Measurements from ENCODE around the gene DNAH8.

- TF ChIP-seq, protein P1, sequence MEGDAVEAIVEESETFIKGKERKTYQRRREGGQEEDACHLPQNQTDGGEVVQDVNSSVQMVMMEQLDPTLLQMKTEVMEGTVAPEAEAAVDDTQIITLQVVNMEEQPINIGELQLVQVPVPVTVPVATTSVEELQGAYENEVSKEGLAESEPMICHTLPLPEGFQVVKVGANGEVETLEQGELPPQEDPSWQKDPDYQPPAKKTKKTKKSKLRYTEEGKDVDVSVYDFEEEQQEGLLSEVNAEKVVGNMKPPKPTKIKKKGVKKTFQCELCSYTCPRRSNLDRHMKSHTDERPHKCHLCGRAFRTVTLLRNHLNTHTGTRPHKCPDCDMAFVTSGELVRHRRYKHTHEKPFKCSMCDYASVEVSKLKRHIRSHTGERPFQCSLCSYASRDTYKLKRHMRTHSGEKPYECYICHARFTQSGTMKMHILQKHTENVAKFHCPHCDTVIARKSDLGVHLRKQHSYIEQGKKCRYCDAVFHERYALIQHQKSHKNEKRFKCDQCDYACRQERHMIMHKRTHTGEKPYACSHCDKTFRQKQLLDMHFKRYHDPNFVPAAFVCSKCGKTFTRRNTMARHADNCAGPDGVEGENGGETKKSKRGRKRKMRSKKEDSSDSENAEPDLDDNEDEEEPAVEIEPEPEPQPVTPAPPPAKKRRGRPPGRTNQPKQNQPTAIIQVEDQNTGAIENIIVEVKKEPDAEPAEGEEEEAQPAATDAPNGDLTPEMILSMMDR (IDR thresholded peaks at IDR 0.05; ENCODE audit: low read depth, low read length, poor library complexity, severe bottlenecking) = no peak
- no peak for TF ChIP-seq EZH2phosphoT487 (IDR thresholded peaks at IDR 0.05; ENCODE audit: borderline replicate concordance, low read length)
Measured at GRCh38 chr6:38803129-38803528, 88.0 kb downstream of the DNAH8 start.
